ENCODE measurements around the gene GIMAP6. TPM values are rescaled to one million over a fixed set of nuclear protein-coding genes. Genes with fewer than 3 reads are reported as not detected.

Gene GIMAP6
- polyA plus RNA-seq, 4 donors = 3.8 to 28.1 (median 11.0) TPM

GRCh38 chr7:150657526-150657925 is 25.3 kb upstream of the GIMAP6 start:
- DNase-seq = no peak
- no peak for FAIRE-seq
- Histone ChIP-seq H3K4me1 (ENCODE audit: control insufficient read depth in 3 of 3, insufficient read depth in 2 of 3, low read depth in 1 of 3, low read length in 2 of 3) (no peaks in the 10 kb centered on the region), H3K27me3 (ENCODE audit: control insufficient read depth in 3 of 3, insufficient read depth in 3 of 3, low read length in 3 of 3) (no peaks in the 10 kb centered on the region), H3K27ac (ENCODE audit: low read depth in 1 of 3, low read length in 2 of 3) (no peak overlapping the region), H3K36me3 (ENCODE audit: control insufficient read depth in 3 of 3, insufficient read depth in 2 of 3, low read depth in 1 of 3, low read length in 3 of 3) (no peaks in the 10 kb centered on the region), H3K9me3 (ENCODE audit: control insufficient read depth in 2 of 2, insufficient read depth in 1 of 2, low read depth in 1 of 2, low read length in 1 of 2) (peaks cover 0 to 7% of the 10 kb centered on the region in 2 donors), H3K4me3 (ENCODE audit: low read depth in 1 of 3, low read length in 3 of 3) (no peak overlapping the region)
- 57 to 77% (median 70%) methylated on average over 3 of the region's 3 CpGs for WGBS, 3 donors

DNA sequence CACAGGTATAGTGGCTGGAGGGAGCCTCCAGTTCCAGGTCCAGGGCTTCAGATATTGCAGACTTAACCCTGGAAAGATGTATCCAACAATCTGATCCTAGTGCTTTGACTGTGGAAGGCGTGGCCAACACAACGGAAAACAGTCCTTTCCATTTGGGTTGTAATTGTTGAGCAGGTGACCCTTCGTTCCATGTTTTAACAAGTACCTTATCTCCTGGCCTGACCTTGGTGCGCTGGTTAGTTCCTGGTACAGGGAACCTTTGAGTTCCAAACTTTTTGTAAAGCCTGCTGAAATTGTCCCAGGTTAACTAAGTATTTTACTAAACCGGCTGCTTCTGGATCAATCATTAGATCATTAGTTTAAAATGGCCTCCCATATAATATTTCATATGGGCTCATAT is 23.9 kb upstream of the GIMAP6 start:
- FAIRE-seq (no peak), DNase-seq (no peak)
- H3K4me1 ChIP-seq (ENCODE audit: control insufficient read depth in 3 of 3, insufficient read depth in 2 of 3, low read depth in 1 of 3, low read length in 2 of 3) = no peaks in the 10 kb centered on the region
- no peak overlapping the region for H3K27ac ChIP-seq (ENCODE audit: low read depth in 1 of 3, low read length in 2 of 3)
- H3K36me3 ChIP-seq (ENCODE audit: control insufficient read depth in 3 of 3, insufficient read depth in 2 of 3, low read depth in 1 of 3, low read length in 3 of 3) = no peaks in the 10 kb centered on the region
- H3K9me3 ChIP-seq (ENCODE audit: control insufficient read depth in 2 of 2, insufficient read depth in 1 of 2, low read depth in 1 of 2, low read length in 1 of 2) = peaks cover 0 to 7% of the 10 kb centered on the region in 2 donors
- H3K4me3 ChIP-seq (ENCODE audit: low read depth in 1 of 3, low read length in 3 of 3) = no peak overlapping the region
- no peaks in the 10 kb centered on the region for H3K27me3 ChIP-seq (ENCODE audit: control insufficient read depth in 3 of 3, insufficient read depth in 3 of 3, low read length in 3 of 3)
- WGBS, 3 donors = 25 to 74% (median 49%) methylated on average over 5 of the region's 5 CpGs

DNA sequence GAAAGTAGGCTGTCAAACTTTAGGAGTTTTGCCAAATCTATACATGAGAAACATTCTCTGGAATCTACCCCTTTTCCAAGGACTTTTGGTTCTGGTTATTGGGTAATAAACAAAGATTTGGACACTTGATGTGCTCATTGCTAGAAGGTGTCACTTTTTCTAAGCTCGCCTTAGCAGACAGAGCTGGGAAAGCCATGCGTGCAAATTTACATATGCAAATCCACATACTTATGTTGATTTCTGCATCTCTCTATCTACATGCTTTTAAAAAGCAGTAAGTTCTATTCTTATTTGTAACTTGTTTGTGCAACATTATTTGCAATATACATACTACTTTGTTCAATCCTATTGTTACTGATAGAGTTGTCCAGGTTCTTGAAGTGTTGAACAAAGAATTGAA is 22.5 kb upstream of the GIMAP6 start:
- no peak for FAIRE-seq
- Histone ChIP-seq H3K9me3 (ENCODE audit: control insufficient read depth in 2 of 2, insufficient read depth in 1 of 2, low read depth in 1 of 2, low read length in 1 of 2) (peaks cover 0 to 7% of the 10 kb centered on the region in 2 donors), H3K36me3 (ENCODE audit: control insufficient read depth in 3 of 3, insufficient read depth in 2 of 3, low read depth in 1 of 3, low read length in 3 of 3) (no peaks in the 10 kb centered on the region), H3K4me3 (ENCODE audit: low read depth in 1 of 3, low read length in 3 of 3) (no peak overlapping the region), H3K27ac (ENCODE audit: low read depth in 1 of 3, low read length in 2 of 3) (no peak overlapping the region), H3K4me1 (ENCODE audit: control insufficient read depth in 3 of 3, insufficient read depth in 2 of 3, low read depth in 1 of 3, low read length in 2 of 3) (no peaks in the 10 kb centered on the region), H3K27me3 (ENCODE audit: control insufficient read depth in 3 of 3, insufficient read depth in 3 of 3, low read length in 3 of 3) (no peaks in the 10 kb centered on the region)
- WGBS, 3 donors = 76 to 82% (median 76%) methylated on average over 2 of the region's 2 CpGs
- no peak for DNase-seq

GRCh38 chr7:150649080-150649385 is 16.8 kb upstream of the GIMAP6 start:
- Histone ChIP-seq H3K27ac (ENCODE audit: low read depth in 1 of 3, low read length in 2 of 3) (no peak overlapping the region), H3K4me1 (ENCODE audit: control insufficient read depth in 3 of 3, insufficient read depth in 2 of 3, low read depth in 1 of 3, low read length in 2 of 3) (no peaks in the 10 kb centered on the region), H3K9me3 (ENCODE audit: control insufficient read depth in 2 of 2, insufficient read depth in 1 of 2, low read depth in 1 of 2, low read length in 1 of 2) (no peaks in the 10 kb centered on the region), H3K27me3 (ENCODE audit: control insufficient read depth in 3 of 3, insufficient read depth in 3 of 3, low read length in 3 of 3) (no peaks in the 10 kb centered on the region), H3K36me3 (ENCODE audit: control insufficient read depth in 3 of 3, insufficient read depth in 2 of 3, low read depth in 1 of 3, low read length in 3 of 3) (no peaks in the 10 kb centered on the region), H3K4me3 (ENCODE audit: low read depth in 1 of 3, low read length in 3 of 3) (no peak overlapping the region)
- DNase-seq (no peak), FAIRE-seq (no peak)
- WGBS, 3 donors = 34 to 57% (median 38%) methylated on average over 3 of the region's 3 CpGs

GRCh38 chr7:150648353-150649079 is 16.3 kb upstream of the GIMAP6 start:
- Histone ChIP-seq H3K27me3 (ENCODE audit: control insufficient read depth in 3 of 3, insufficient read depth in 3 of 3, low read length in 3 of 3) (no peaks in the 10 kb centered on the region), H3K27ac (ENCODE audit: low read depth in 1 of 3, low read length in 2 of 3) (no peak overlapping the region), H3K9me3 (ENCODE audit: control insufficient read depth in 2 of 2, insufficient read depth in 1 of 2, low read depth in 1 of 2, low read length in 1 of 2) (no peaks in the 10 kb centered on the region), H3K4me1 (ENCODE audit: control insufficient read depth in 3 of 3, insufficient read depth in 2 of 3, low read depth in 1 of 3, low read length in 2 of 3) (no peaks in the 10 kb centered on the region), H3K36me3 (ENCODE audit: control insufficient read depth in 3 of 3, insufficient read depth in 2 of 3, low read depth in 1 of 3, low read length in 3 of 3) (no peaks in the 10 kb centered on the region), H3K4me3 (ENCODE audit: low read depth in 1 of 3, low read length in 3 of 3) (no peak overlapping the region)
- WGBS, 3 donors = 66 to 81% (median 68%) methylated on average over 3 of the region's 3 CpGs
- DNase-seq (no peak), FAIRE-seq (no peak)

DNA sequence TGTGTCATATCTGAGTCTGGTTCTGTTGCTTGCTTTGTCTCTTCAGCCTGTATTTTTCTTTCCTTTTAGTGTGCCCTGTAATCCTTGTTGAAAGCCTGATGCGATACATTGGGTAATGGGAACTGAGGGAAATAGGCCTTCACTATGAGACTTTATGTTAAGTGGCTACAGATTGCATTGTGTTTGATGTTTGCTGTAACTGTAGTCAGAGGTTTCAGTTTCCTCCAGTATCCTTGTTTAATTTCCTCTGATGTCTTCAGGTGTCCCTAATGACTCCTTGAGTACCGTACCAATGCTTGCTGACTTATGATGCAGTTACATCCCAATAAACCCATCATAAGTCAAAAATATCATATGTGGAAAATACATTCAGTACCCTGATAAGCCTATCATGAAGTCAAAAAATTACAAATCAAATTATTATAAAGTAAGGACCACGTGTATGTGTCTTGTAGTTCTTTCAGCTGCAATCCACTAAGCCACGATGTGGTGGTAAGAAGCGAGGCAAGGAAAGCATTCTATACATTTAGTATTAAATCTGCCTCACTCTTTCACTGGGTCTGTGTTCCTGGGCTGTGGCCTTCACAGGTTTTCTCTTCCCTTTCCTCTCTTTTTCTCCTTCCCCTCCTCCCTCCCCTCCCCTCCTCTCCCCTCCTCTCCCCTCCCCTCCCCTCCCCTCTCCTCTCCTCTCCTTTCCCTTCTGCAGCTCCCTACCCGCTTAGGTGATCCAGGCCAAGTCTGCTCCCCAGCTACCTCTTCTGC is 13.3 kb upstream of the GIMAP6 start:
- H3K27ac ChIP-seq (ENCODE audit: low read depth in 1 of 3, low read length in 2 of 3) = no peak overlapping the region
- H3K9me3 ChIP-seq (ENCODE audit: control insufficient read depth in 2 of 2, insufficient read depth in 1 of 2, low read depth in 1 of 2, low read length in 1 of 2) = no peaks in the 10 kb centered on the region
- no peak overlapping the region for H3K4me3 ChIP-seq (ENCODE audit: low read depth in 1 of 3, low read length in 3 of 3)
- H3K27me3 ChIP-seq (ENCODE audit: control insufficient read depth in 3 of 3, insufficient read depth in 3 of 3, low read length in 3 of 3) = no peaks in the 10 kb centered on the region
- no peaks in the 10 kb centered on the region for H3K36me3 ChIP-seq (ENCODE audit: control insufficient read depth in 3 of 3, insufficient read depth in 2 of 3, low read depth in 1 of 3, low read length in 3 of 3)
- DNase-seq (no peak), FAIRE-seq (no peak)
- H3K4me1 ChIP-seq (ENCODE audit: control insufficient read depth in 3 of 3, insufficient read depth in 2 of 3, low read depth in 1 of 3, low read length in 2 of 3) = no peaks in the 10 kb centered on the region
- WGBS, 3 donors = 75 to 83% (median 78%) methylated on average over 5 to 6 of the region's 6 CpGs

- WGBS, 3 donors = 72 to 93% (median 86%) methylated on average over 5 of the region's 5 CpGs
- no peak overlapping the region for H3K27ac ChIP-seq (ENCODE audit: low read depth in 1 of 3, low read length in 2 of 3)
- no peaks in the 10 kb centered on the region for H3K4me1 ChIP-seq (ENCODE audit: control insufficient read depth in 3 of 3, insufficient read depth in 2 of 3, low read depth in 1 of 3, low read length in 2 of 3)
- H3K9me3 ChIP-seq (ENCODE audit: control insufficient read depth in 2 of 2, insufficient read depth in 1 of 2, low read depth in 1 of 2, low read length in 1 of 2) = no peaks in the 10 kb centered on the region
- no peaks in the 10 kb centered on the region for H3K36me3 ChIP-seq (ENCODE audit: control insufficient read depth in 3 of 3, insufficient read depth in 2 of 3, low read depth in 1 of 3, low read length in 3 of 3)
- DNase-seq = no peak
- no peak overlapping the region for H3K4me3 ChIP-seq (ENCODE audit: low read depth in 1 of 3, low read length in 3 of 3)
- H3K27me3 ChIP-seq (ENCODE audit: control insufficient read depth in 3 of 3, insufficient read depth in 3 of 3, low read length in 3 of 3) = no peaks in the 10 kb centered on the region
- FAIRE-seq = no peak
Measured at GRCh38 chr7:150642926-150643325, 10.7 kb upstream of the GIMAP6 start.

GRCh38 chr7:150641854-150642253 is 9.7 kb upstream of the GIMAP6 start:
- no peaks in the 10 kb centered on the region for H3K36me3 ChIP-seq (ENCODE audit: control insufficient read depth in 3 of 3, insufficient read depth in 2 of 3, low read depth in 1 of 3, low read length in 3 of 3)
- FAIRE-seq (no peak), DNase-seq (no peak)
- no peaks in the 10 kb centered on the region for H3K9me3 ChIP-seq (ENCODE audit: control insufficient read depth in 2 of 2, insufficient read depth in 1 of 2, low read depth in 1 of 2, low read length in 1 of 2)
- no peak overlapping the region for H3K27ac ChIP-seq (ENCODE audit: low read depth in 1 of 3, low read length in 2 of 3)
- no peak overlapping the region for H3K4me3 ChIP-seq (ENCODE audit: low read depth in 1 of 3, low read length in 3 of 3)
- no peaks in the 10 kb centered on the region for H3K4me1 ChIP-seq (ENCODE audit: control insufficient read depth in 3 of 3, insufficient read depth in 2 of 3, low read depth in 1 of 3, low read length in 2 of 3)
- no peaks in the 10 kb centered on the region for H3K27me3 ChIP-seq (ENCODE audit: control insufficient read depth in 3 of 3, insufficient read depth in 3 of 3, low read length in 3 of 3)
